ENCODE results near the gene BHLHE41. TPM values are rescaled to one million over a fixed set of nuclear protein-coding genes. Genes with fewer than 3 reads are reported as not detected.

The BHLHE41 gene
- total and polyA plus RNA-seq, 4 donors: 0.17 to 0.29 (median 0.23) TPM; not detected in 1

GRCh38 chr12:26114720-26115401 is 10.0 kb downstream of the BHLHE41 start:
- WGBS: 33% methylated on average over 13 of the region's 13 CpGs

DNA sequence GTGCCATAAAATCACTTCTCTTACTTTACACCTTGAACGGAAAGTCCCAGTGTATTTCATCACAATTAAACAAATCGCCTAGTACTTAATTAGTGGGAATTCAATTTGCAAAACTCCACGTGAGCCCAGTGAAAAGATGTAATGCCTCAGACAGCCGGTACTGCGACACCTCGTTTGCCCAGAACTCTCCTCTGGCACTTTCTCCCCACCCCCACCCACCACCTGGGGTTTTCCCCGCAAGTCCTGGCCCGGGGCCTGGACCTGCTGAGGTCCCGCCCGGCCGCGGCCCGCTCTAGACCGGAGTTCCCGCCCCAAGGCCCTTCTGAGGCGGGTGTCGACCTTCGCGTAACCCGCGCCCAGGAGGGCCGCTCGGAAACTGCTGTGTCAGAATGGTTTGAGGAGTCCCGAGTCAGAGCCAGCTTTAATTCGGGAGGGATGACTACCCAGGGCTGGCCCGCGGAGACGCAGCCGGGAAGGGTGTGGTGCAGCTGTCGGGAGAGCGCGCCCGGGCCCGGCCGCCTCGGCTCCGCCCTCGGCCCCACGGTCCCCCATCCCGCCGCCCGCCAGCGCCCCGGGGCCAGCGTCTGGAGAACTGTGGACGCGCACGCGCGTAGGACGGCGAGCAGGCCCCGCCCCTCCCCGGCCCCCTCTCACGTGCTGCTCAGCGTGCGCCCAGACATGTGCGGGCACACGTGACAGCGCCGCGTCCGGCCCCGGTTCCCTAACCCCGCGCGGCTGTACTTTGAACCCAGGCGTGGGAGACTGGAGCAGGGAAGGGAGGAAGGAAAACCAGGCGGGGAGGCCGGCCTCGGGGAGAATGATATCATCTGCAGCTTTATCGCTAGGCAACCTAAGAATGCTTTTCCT is 10.8 kb downstream of the BHLHE41 start:
- DNase-seq (ENCODE audit: low spot score): peak; percentile 88
- H3K9ac ChIP-seq (ENCODE audit: low read depth in 1 of 2, low read length in 2 of 2): peak overlapping the region in 1 of 2 donors; percentile 36
- peak overlapping the region; percentile 52 to 59 (median 53) for H3K4me3 ChIP-seq (ENCODE audit: low read depth in 1 of 3, low read length in 3 of 3)
- H3K36me3 ChIP-seq (ENCODE audit: control insufficient read depth in 4 of 4, insufficient read depth in 3 of 4, low read depth in 1 of 4, low read length in 3 of 4): no peaks in the 10 kb centered on the region
- peak overlapping the region; percentile 92 to 93 for H3K27ac ChIP-seq (ENCODE audit: low read depth in 1 of 2, low read length in 2 of 2)
- under 1% methylated on average over 72 of the region's 72 CpGs for WGBS
- no peaks in the 10 kb centered on the region for H3K27me3 ChIP-seq (ENCODE audit: control insufficient read depth in 4 of 4, insufficient read depth in 4 of 4, low read length in 3 of 4)
- peaks cover 6 to 17% (median 11%) of the 10 kb centered on the region in 4 donors for H3K4me1 ChIP-seq (ENCODE audit: control insufficient read depth in 4 of 4, insufficient read depth in 4 of 4, low read length in 3 of 4)
- H3K9me3 ChIP-seq (ENCODE audit: control insufficient read depth in 4 of 4, low read length in 3 of 4): no peaks in the 10 kb centered on the region
- TF ChIP-seq RAD21 (IDR thresholded peaks at IDR 0.05) (peak; percentile 26 to 45), FOXA2 (IDR thresholded peaks at IDR 0.05) (no peak), REST (IDR thresholded peaks at IDR 0.05) (no peak), ATF3 (IDR thresholded peaks at IDR 0.05) (no peak), EGR1 (IDR thresholded peaks at IDR 0.05; ENCODE audit: low read depth in 2 of 2) (peak; percentile 55 to 92), ZBTB33 (IDR thresholded peaks at IDR 0.05) (peak; percentile 64), GABPA (IDR thresholded peaks at IDR 0.05 in 1 of 2, conservative IDR thresholded peaks at IDR 0.05 in 1 of 2) (peak in 1 of 2 donors; percentile 67), JUND (IDR thresholded peaks at IDR 0.05) (peak; percentile 73 to 84), SP1 (IDR thresholded peaks at IDR 0.05) (peak; percentile 89), FOXA1 (IDR thresholded peaks at IDR 0.05) (peak; percentile 82), HNF4A (conservative IDR thresholded peaks at IDR 0.05) (peak; percentile 92 to 95), HNF4G (IDR thresholded peaks at IDR 0.05) (peak; percentile 93), YY1 (IDR thresholded peaks at IDR 0.05) (peak; percentile 68), TAF1 (conservative IDR thresholded peaks at IDR 0.05) (no peak), RXRA (IDR thresholded peaks at IDR 0.05) (peak; percentile 79 to 84), NR2F2 (IDR thresholded peaks at IDR 0.05) (peak; percentile 57)
- TF ChIP-seq, protein P1, sequence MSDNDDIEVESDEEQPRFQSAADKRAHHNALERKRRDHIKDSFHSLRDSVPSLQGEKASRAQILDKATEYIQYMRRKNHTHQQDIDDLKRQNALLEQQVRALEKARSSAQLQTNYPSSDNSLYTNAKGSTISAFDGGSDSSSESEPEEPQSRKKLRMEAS (IDR thresholded peaks at IDR 0.05): peak; percentile 97
- TF ChIP-seq, protein P2, sequence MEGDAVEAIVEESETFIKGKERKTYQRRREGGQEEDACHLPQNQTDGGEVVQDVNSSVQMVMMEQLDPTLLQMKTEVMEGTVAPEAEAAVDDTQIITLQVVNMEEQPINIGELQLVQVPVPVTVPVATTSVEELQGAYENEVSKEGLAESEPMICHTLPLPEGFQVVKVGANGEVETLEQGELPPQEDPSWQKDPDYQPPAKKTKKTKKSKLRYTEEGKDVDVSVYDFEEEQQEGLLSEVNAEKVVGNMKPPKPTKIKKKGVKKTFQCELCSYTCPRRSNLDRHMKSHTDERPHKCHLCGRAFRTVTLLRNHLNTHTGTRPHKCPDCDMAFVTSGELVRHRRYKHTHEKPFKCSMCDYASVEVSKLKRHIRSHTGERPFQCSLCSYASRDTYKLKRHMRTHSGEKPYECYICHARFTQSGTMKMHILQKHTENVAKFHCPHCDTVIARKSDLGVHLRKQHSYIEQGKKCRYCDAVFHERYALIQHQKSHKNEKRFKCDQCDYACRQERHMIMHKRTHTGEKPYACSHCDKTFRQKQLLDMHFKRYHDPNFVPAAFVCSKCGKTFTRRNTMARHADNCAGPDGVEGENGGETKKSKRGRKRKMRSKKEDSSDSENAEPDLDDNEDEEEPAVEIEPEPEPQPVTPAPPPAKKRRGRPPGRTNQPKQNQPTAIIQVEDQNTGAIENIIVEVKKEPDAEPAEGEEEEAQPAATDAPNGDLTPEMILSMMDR (IDR thresholded peaks at IDR 0.05; ENCODE audit: low read depth, low read length, missing input control): peak; percentile 27

More at GRCh38 chr12:26114720-26115401, 10.0 kb downstream of the BHLHE41 start:
- H3K27me3 ChIP-seq (ENCODE audit: control insufficient read depth in 4 of 4, insufficient read depth in 4 of 4, low read length in 3 of 4): no peaks in the 10 kb centered on the region
- peak overlapping the region; percentile 2 to 53 (median 2) for H3K4me3 ChIP-seq (ENCODE audit: low read depth in 1 of 3, low read length in 3 of 3)
- H3K36me3 ChIP-seq (ENCODE audit: control insufficient read depth in 4 of 4, insufficient read depth in 3 of 4, low read depth in 1 of 4, low read length in 3 of 4): no peaks in the 10 kb centered on the region
- H3K4me1 ChIP-seq (ENCODE audit: control insufficient read depth in 4 of 4, insufficient read depth in 4 of 4, low read length in 3 of 4): peaks cover 6 to 17% (median 11%) of the 10 kb centered on the region in 4 donors
- no peak for DNase-seq (ENCODE audit: low spot score)
- TF ChIP-seq ATF3 (IDR thresholded peaks at IDR 0.05) (peak; percentile 73), NR2F2 (IDR thresholded peaks at IDR 0.05) (peak; percentile 7), HNF4A (conservative IDR thresholded peaks at IDR 0.05) (peak in 1 of 2 donors; percentile 3), RAD21 (IDR thresholded peaks at IDR 0.05) (no peak)
- peak overlapping the region in 1 of 2 donors; percentile 7 for H3K9ac ChIP-seq (ENCODE audit: low read depth in 1 of 2, low read length in 2 of 2)
- H3K9me3 ChIP-seq (ENCODE audit: control insufficient read depth in 4 of 4, low read length in 3 of 4): no peaks in the 10 kb centered on the region
- H3K27ac ChIP-seq (ENCODE audit: low read depth in 1 of 2, low read length in 2 of 2): peak overlapping the region; percentile 92 to 93

Measured in liver (tissue), 9 donors.